Stimulated activated naive CD4-positive, alpha-beta T cell treated with Interleukin-2 at 50 U/mL for 16 hours (primary cell): ENCODE data around the gene COL23A1.
"Not testable (repeated sequence)": the region's sequence is repeated elsewhere in the genome, so short reads cannot be mapped to it uniquely, and the experiment has no call there.

Source experiments
- DNase-seq: peaks from one replicate; lab custom pipeline; 2025; lab: John Stamatoyannopoulos, UW

COL23A1 gene

GRCh38 chr5:178265746-178266145 lies 324.4 kb downstream of the COL23A1 start:
- no peak for DNase-seq

GRCh38 chr5:178264044-178264443 lies 326.1 kb downstream of the COL23A1 start:
- DNase-seq: no peak

- DNase-seq: no peak
Measured at GRCh38 chr5:178261666-178262600, 328.3 kb downstream of the COL23A1 start.

- DNase-seq: no peak
Measured at GRCh38 chr5:178259623-178260536, 330.3 kb downstream of the COL23A1 start.

- no peak for DNase-seq
Measured at GRCh38 chr5:178257650-178258049, 332.5 kb downstream of the COL23A1 start.

GRCh38 chr5:178256746-178257145 lies 333.4 kb downstream of the COL23A1 start:
- DNase-seq: no peak

GRCh38 chr5:178253632-178254031 lies 336.6 kb downstream of the COL23A1 start:
- not testable (repeated sequence) for DNase-seq

GRCh38 chr5:178252258-178252657 lies 337.9 kb downstream of the COL23A1 start:
- no peak for DNase-seq

GRCh38 chr5:178250263-178250662 lies 339.9 kb downstream of the COL23A1 start:
- no peak for DNase-seq

- DNase-seq: no peak
Measured at GRCh38 chr5:178249191-178249989, 340.8 kb downstream of the COL23A1 start.

- DNase-seq: no peak
Measured at GRCh38 chr5:178248750-178249149, 341.4 kb downstream of the COL23A1 start.

GRCh38 chr5:178247481-178248456 lies 342.4 kb downstream of the COL23A1 start:
- DNase-seq: no peak

- no peak for DNase-seq
Measured at GRCh38 chr5:178246624-178247279, 343.4 kb downstream of the COL23A1 start.

GRCh38 chr5:178245389-178245788 lies 344.8 kb downstream of the COL23A1 start:
- no peak for DNase-seq

- no peak for DNase-seq
Measured at GRCh38 chr5:178244576-178244975, 345.6 kb downstream of the COL23A1 start.

- no peak for DNase-seq
Measured at GRCh38 chr5:178242416-178242815, 347.8 kb downstream of the COL23A1 start.

GRCh38 chr5:178241688-178242231 lies 348.4 kb downstream of the COL23A1 start:
- no peak for DNase-seq

- no peak for DNase-seq
Measured at GRCh38 chr5:178241231-178241663, 348.9 kb downstream of the COL23A1 start.

- DNase-seq: no peak
Measured at GRCh38 chr5:178240766-178241165, 349.4 kb downstream of the COL23A1 start.

GRCh38 chr5:178240341-178240741 lies 349.9 kb downstream of the COL23A1 start:
- no peak for DNase-seq
